Stimulated activated CD4-positive, alpha-beta T cell treated with anti-CD3 and anti-CD28 coated beads, Interleukin-2, amount 100 ng/mL, for 4 hours (primary cell): ENCODE data around the gene NR3C2.
"Not testable (repeated sequence)": the region's sequence is repeated elsewhere in the genome, so short reads cannot be mapped to it uniquely, and the experiment has no call there.

Experiments
- DNase-seq: peaks from one replicate; pipeline ENCODE4 v3.0.0-alpha.2; 2020; ENCODE audit warnings: low read depth

NR3C2 gene

GRCh38 chr4:148216321-148216720 lies 225.9 kb downstream of the NR3C2 start:
- DNase-seq: no peak

GRCh38 chr4:148215202-148215601 lies 227.0 kb downstream of the NR3C2 start:
- DNase-seq: no peak

- no peak for DNase-seq
Observed at GRCh38 chr4:148214529-148215166, 227.6 kb downstream of the NR3C2 start.

- no peak for DNase-seq
Observed at GRCh38 chr4:148211533-148211932, 230.7 kb downstream of the NR3C2 start.

- DNase-seq: no peak
Observed at GRCh38 chr4:148210661-148211060, 231.6 kb downstream of the NR3C2 start.

GRCh38 chr4:148207068-148207467 lies 235.1 kb downstream of the NR3C2 start:
- no peak for DNase-seq

GRCh38 chr4:148205476-148205875 lies 236.7 kb downstream of the NR3C2 start:
- no peak for DNase-seq

- no peak for DNase-seq
Observed at GRCh38 chr4:148204892-148205291, 237.3 kb downstream of the NR3C2 start.

GRCh38 chr4:148204171-148204570 lies 238.0 kb downstream of the NR3C2 start:
- DNase-seq: no peak

- no peak for DNase-seq
Observed at GRCh38 chr4:148203056-148203898, 238.9 kb downstream of the NR3C2 start.

GRCh38 chr4:148200960-148201359 lies 241.3 kb downstream of the NR3C2 start:
- DNase-seq: no peak

GRCh38 chr4:148196164-148196563 lies 246.1 kb downstream of the NR3C2 start:
- no peak for DNase-seq

- no peak for DNase-seq
Observed at GRCh38 chr4:148192526-148192925, 249.7 kb downstream of the NR3C2 start.

- DNase-seq: not testable (repeated sequence)
Observed at GRCh38 chr4:148187454-148188222, 254.6 kb downstream of the NR3C2 start.

- DNase-seq: no peak
Observed at GRCh38 chr4:148184922-148185321, 257.3 kb downstream of the NR3C2 start.

- no peak for DNase-seq
Observed at GRCh38 chr4:148182230-148182911, 259.8 kb downstream of the NR3C2 start.

- DNase-seq: no peak
Observed at GRCh38 chr4:148173397-148174017, 268.7 kb downstream of the NR3C2 start.

- DNase-seq: no peak
Observed at GRCh38 chr4:148171596-148171995, 270.6 kb downstream of the NR3C2 start.

- no peak for DNase-seq
Observed at GRCh38 chr4:148170408-148171365, 271.5 kb downstream of the NR3C2 start.

- no peak for DNase-seq
Observed at GRCh38 chr4:148166132-148166591, 276.1 kb downstream of the NR3C2 start.
